Hepatocyte (in vitro differentiated cells): Measurements from ENCODE around the gene SRP72.

ENCODE experiments used
- EZH2 ChIP-seq: fragments of 200-600 bp; sonication (generic); IDR thresholded peaks from 2 replicates; pipeline ENCODE4 v1.6.1; 2016; ENCODE audit warnings: antibody characterized with exemption, mild to moderate bottlenecking, borderline replicate concordance
- TF ChIP-seq, protein P1 (sequence below): fragments of 200-600 bp; sonication (generic); IDR thresholded peaks from 2 replicates; pipeline ENCODE4 v1.5.1; 2016; ENCODE audit warnings: antibody characterized with exemption, mild to moderate bottlenecking; ENCODE audit not compliant: poor library complexity

DNA sequence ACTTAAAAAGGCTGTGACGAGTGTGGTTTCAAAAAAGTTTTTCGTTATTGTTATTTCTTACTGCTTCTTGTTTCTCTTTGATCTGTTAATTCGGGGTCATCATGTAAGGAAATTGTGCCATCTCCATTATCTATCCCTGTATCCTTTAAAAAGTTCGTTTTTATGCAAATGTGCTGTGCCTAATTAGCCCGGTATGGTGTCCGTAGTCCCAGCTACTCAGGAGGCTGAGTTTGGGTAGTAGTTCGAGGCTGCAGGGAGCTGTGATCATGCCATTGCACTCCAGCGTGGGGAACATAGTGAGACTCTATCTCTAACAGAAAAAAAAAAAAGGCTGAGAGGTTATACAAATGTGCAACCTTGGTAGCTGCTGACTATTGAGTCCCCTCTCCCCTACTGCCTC is 83.2 kb downstream of the SRP72 start:
- TF ChIP-seq, protein P1, sequence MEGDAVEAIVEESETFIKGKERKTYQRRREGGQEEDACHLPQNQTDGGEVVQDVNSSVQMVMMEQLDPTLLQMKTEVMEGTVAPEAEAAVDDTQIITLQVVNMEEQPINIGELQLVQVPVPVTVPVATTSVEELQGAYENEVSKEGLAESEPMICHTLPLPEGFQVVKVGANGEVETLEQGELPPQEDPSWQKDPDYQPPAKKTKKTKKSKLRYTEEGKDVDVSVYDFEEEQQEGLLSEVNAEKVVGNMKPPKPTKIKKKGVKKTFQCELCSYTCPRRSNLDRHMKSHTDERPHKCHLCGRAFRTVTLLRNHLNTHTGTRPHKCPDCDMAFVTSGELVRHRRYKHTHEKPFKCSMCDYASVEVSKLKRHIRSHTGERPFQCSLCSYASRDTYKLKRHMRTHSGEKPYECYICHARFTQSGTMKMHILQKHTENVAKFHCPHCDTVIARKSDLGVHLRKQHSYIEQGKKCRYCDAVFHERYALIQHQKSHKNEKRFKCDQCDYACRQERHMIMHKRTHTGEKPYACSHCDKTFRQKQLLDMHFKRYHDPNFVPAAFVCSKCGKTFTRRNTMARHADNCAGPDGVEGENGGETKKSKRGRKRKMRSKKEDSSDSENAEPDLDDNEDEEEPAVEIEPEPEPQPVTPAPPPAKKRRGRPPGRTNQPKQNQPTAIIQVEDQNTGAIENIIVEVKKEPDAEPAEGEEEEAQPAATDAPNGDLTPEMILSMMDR, result no peak
- no peak for TF ChIP-seq EZH2
